OCI-LY1 (cell line): ENCODE measurements around the gene DSE.
"Not testable (repeated sequence)": the region's sequence is repeated elsewhere in the genome, so short reads cannot be mapped to it uniquely, and the experiment has no call there.

Experiments
- H2AFZ ChIP-seq: fragments of 200-600 bp; sonication (generic), shearing (Covaris generic); 2 replicates; pipeline ENCODE4 v1.6.0; 2014; ENCODE audit warnings: antibody characterized with exemption, mild to moderate bottlenecking, low read length
- H3F3A ChIP-seq: fragments of 200-600 bp; sonication (generic), shearing (Covaris generic); 2 replicates; pipeline ENCODE4 v1.6.0; 2014; ENCODE audit warnings: mild to moderate bottlenecking, antibody characterized with exemption, low read length, moderate library complexity; ENCODE audit not compliant: insufficient read depth
- H3K27ac ChIP-seq: fragments of 200-600 bp; sonication (generic); 2 replicates; pipeline ENCODE4 v1.5.1; 2014; ENCODE audit warnings: low read length, mixed run types, mild to moderate bottlenecking, low read depth; ENCODE audit not compliant: poor library complexity, severe bottlenecking
- H3K27me3 ChIP-seq: fragments of 200-600 bp; sonication (generic); 2 replicates; pipeline ENCODE4 v1.6.0; 2014; ENCODE audit warnings: antibody characterized with exemption, mild to moderate bottlenecking, low read length, moderate library complexity; ENCODE audit not compliant: insufficient read depth
- H3K36me3 ChIP-seq: fragments of 200-600 bp; sonication (generic); 2 replicates; pipeline ENCODE4 v1.6.1; 2014; ENCODE audit warnings: mild to moderate bottlenecking, antibody characterized with exemption, low read length, moderate library complexity, mixed read lengths; ENCODE audit not compliant: insufficient read depth
- H3K4me1 ChIP-seq: fragments of 200-600 bp; sonication (generic); 2 replicates; pipeline ENCODE4 v1.5.1; 2014; ENCODE audit warnings: mild to moderate bottlenecking, low read length, moderate library complexity; ENCODE audit not compliant: insufficient read depth, severe bottlenecking
- H3K4me2 ChIP-seq: fragments of 200-600 bp; sonication (generic), shearing (Covaris generic); 2 replicates; pipeline ENCODE4 v1.6.1; 2014; ENCODE audit warnings: low read length
- H3K4me3 ChIP-seq: fragments of 200-600 bp; sonication (generic); 2 replicates; pipeline ENCODE4 v1.5.1; 2014; ENCODE audit warnings: low read length, low read depth, mild to moderate bottlenecking, mixed read lengths; ENCODE audit not compliant: poor library complexity, severe bottlenecking
- H3K79me2 ChIP-seq: fragments of 200-600 bp; shearing (Covaris generic); 2 replicates; pipeline ENCODE4 v1.6.1; 2016; ENCODE audit warnings: mixed run types, low read length, mixed read lengths; ENCODE audit not compliant: insufficient read depth
- H3K9ac ChIP-seq: fragments of 200-600 bp; sonication (generic), shearing (Covaris generic); 2 replicates; pipeline ENCODE4 v1.6.1; 2014; ENCODE audit warnings: mild to moderate bottlenecking, low read length, mixed read lengths
- H3K9me2 ChIP-seq: fragments of 200-600 bp; sonication (generic), shearing (Covaris generic); 2 replicates; pipeline ENCODE4 v1.6.1; 2014; ENCODE audit warnings: low read depth, mild to moderate bottlenecking, low read length, mixed read lengths
- H3K9me3 ChIP-seq: fragments of 200-600 bp; shearing (Covaris generic); 2 replicates; pipeline ENCODE4 v1.6.1; 2014; ENCODE audit warnings: low read length, mixed read lengths
- H4K20me1 ChIP-seq: fragments of 200-600 bp; sonication (generic), shearing (Covaris generic); 2 replicates; pipeline ENCODE4 v1.6.0; 2016; ENCODE audit warnings: mild to moderate bottlenecking, low read length; ENCODE audit not compliant: insufficient read depth
- EZH2 ChIP-seq: fragments of 200-600 bp; sonication (generic), shearing (Covaris generic); IDR thresholded peaks from 2 replicates; pipeline ENCODE4 v1.8.0; 2017; ENCODE audit warnings: borderline replicate concordance, mixed run types, mild to moderate bottlenecking, antibody characterized with exemption, low read length, moderate library complexity, mixed read lengths
- TF ChIP-seq, protein P1 (sequence below): fragments of 200-600 bp; sonication (generic), shearing (Covaris generic); IDR thresholded peaks from 2 replicates; pipeline ENCODE4 v1.5.1; 2017; ENCODE audit warnings: mild to moderate bottlenecking, antibody characterized with exemption, low read length, moderate library complexity, mixed read lengths

DSE gene

DNA sequence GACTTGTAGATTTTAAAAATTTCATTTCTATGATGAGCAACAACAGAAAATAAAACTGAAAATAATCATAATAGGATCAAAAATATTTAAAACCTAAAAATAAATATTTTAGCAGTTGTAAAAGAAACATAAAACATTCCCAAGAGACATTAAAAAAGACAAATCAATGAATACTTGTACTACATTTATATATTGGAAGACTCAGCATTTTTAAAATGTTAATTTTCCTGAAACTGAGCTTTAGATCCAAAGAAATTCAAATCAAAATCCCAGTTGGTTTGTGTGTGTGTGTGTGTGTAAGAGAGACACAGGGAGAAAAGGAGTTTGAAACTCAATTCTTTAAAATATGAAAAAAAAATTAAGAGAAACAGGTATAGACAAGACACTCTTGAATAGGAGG is 38.7 kb upstream of the DSE start:
- H3K4me2 ChIP-seq = no peak overlapping the region
- no peaks in the 10 kb centered on the region for H4K20me1 ChIP-seq
- no peak overlapping the region for H3K9ac ChIP-seq
- H3K27me3 ChIP-seq = no peaks in the 10 kb centered on the region
- H3K79me2 ChIP-seq = no peaks in the 10 kb centered on the region
- TF ChIP-seq EZH2 = no peak
- TF ChIP-seq, protein P1, sequence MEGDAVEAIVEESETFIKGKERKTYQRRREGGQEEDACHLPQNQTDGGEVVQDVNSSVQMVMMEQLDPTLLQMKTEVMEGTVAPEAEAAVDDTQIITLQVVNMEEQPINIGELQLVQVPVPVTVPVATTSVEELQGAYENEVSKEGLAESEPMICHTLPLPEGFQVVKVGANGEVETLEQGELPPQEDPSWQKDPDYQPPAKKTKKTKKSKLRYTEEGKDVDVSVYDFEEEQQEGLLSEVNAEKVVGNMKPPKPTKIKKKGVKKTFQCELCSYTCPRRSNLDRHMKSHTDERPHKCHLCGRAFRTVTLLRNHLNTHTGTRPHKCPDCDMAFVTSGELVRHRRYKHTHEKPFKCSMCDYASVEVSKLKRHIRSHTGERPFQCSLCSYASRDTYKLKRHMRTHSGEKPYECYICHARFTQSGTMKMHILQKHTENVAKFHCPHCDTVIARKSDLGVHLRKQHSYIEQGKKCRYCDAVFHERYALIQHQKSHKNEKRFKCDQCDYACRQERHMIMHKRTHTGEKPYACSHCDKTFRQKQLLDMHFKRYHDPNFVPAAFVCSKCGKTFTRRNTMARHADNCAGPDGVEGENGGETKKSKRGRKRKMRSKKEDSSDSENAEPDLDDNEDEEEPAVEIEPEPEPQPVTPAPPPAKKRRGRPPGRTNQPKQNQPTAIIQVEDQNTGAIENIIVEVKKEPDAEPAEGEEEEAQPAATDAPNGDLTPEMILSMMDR = no peak
- no peaks in the 10 kb centered on the region for H3K9me2 ChIP-seq
- H3F3A ChIP-seq = no peaks in the 10 kb centered on the region
- no peaks in the 10 kb centered on the region for H3K36me3 ChIP-seq
- no peak overlapping the region for H3K27ac ChIP-seq
- no peak overlapping the region for H2AFZ ChIP-seq
- H3K4me3 ChIP-seq = no peak overlapping the region
- H3K9me3 ChIP-seq = no peaks in the 10 kb centered on the region
- no peaks in the 10 kb centered on the region for H3K4me1 ChIP-seq

DNA sequence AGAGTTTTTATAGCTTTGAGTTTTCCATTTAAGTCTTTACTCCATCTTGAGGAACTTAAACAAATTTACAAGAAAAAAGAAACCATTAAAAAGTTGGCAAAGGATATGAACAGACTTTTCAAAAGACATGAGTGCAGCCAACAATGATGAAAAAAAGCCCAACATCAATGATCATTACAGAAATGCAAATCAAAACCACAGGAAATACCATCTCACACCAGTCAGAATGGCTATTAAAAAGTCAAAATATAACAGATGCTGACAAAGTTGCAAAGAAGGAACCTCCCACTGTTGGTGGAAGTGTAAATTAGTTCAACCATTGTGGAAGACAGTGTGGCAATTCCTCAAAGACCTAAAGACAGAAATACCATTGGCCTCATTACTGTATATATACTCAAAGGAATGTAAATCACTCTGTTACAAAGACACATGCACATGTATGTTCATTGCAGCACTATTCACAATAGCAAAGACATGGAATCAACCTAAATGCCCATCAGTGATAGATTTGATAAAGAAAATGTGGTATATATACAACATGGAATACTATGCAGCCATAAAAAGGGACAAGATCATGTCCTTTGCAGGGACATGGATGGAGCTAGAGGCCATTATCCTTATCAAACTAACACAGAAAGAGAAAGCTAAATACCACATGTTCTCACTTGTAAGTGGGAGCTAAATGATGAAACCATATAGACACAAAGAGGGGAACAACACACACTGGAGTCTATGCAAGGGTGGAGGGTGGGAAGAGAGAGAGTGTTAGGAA is 35.9 kb upstream of the DSE start:
- not testable (repeated sequence) for H3K4me2 ChIP-seq, H3K36me3 ChIP-seq, H4K20me1 ChIP-seq, H3K4me3 ChIP-seq, H3K79me2 ChIP-seq, H3K9me3 ChIP-seq, H2AFZ ChIP-seq, H3K27me3 ChIP-seq, H3K9ac ChIP-seq, H3F3A ChIP-seq, H3K4me1 ChIP-seq, H3K9me2 ChIP-seq, H3K27ac ChIP-seq

DNA sequence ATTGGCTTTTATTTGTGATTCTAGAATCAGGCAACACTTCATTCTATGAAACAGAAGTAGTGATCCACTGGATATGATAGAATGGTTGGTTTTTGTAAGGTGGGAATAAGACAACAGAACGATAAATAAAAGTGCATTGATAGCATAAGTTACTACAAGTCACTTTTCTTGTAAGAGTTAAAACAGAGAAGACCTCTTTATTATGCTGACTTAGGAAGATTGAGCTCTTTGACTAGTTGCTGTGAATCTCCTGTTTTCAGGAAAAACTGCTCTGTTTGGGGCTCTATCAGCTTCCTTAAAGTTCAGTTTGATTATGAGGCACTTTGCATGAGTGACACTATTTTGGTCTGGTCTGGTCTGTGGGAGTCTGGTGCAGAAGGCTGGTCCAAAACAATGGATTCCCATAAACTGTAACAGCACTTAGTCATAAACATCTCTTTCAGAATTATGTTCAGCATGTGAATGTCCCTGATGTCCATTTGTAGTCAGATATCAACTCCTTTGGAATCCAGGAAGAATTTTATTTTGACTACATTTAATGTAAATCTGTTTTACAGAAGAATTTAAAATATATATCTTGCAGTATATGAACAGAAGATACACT is 35.0 kb upstream of the DSE start:
- Histone ChIP-seq H3K4me3 (no peak overlapping the region), H3K4me1 (no peaks in the 10 kb centered on the region), H4K20me1 (no peaks in the 10 kb centered on the region), H2AFZ (no peak overlapping the region), H3K27ac (no peak overlapping the region), H3K27me3 (no peaks in the 10 kb centered on the region), H3K36me3 (no peaks in the 10 kb centered on the region), H3K4me2 (no peak overlapping the region), H3K9me2 (no peaks in the 10 kb centered on the region), H3F3A (no peaks in the 10 kb centered on the region), H3K9me3 (no peaks in the 10 kb centered on the region), H3K9ac (no peak overlapping the region), H3K79me2 (no peaks in the 10 kb centered on the region)
- TF ChIP-seq, protein P1 = no peak
- TF ChIP-seq EZH2 = no peak

DNA sequence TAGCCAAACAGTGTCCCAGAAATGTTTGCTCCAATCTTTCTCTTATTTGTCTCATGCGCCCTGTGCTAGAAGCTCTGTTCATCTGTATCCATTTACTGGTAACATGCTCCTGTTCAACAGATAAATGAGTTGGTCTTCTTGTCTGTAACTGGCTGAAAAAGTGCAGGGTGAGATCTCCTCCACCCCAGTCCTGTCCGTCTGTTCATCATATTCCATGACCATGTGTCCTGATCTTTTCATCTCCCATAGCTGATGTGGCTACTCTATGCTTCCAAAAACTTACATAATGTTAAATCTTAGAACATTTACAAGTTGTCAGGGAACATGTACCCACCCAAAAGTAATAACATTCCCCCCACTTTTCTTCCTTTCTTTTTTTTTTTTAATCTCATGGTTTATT is 31.8 kb upstream of the DSE start:
- no peak overlapping the region for H3K4me3 ChIP-seq
- H2AFZ ChIP-seq = no peak overlapping the region
- no peaks in the 10 kb centered on the region for H3K36me3 ChIP-seq
- H3K9me2 ChIP-seq = no peaks in the 10 kb centered on the region
- no peaks in the 10 kb centered on the region for H3K79me2 ChIP-seq
- no peak overlapping the region for H3K4me2 ChIP-seq
- TF ChIP-seq, protein P1 = no peak
- no peak for TF ChIP-seq EZH2
- H3K27me3 ChIP-seq = no peaks in the 10 kb centered on the region
- no peaks in the 10 kb centered on the region for H3K9me3 ChIP-seq
- no peak overlapping the region for H3K9ac ChIP-seq
- H3F3A ChIP-seq = no peaks in the 10 kb centered on the region
- no peaks in the 10 kb centered on the region for H4K20me1 ChIP-seq
- no peak overlapping the region for H3K27ac ChIP-seq
- H3K4me1 ChIP-seq = no peaks in the 10 kb centered on the region

DNA sequence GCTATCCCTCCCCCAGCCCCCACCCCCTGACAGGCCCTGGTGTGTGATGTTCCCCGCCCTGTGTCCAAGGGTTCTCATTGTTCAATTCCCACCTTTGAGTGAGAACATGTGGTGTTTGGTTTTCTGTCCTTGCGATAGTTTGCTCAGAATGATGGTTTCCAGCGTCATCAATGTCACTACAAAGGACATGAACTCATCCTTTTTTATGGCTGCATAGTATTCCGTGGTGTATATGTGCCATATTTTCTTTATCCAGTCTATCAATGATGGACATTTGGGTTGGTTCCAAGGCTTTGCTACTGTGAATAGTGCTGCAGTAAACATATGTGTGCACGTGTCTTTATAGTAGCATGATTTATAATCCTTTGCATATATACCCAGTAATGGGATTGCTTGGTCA is 30.1 kb upstream of the DSE start:
- not testable (repeated sequence) for H3K4me1 ChIP-seq, H3K36me3 ChIP-seq, H3K9me3 ChIP-seq, H3F3A ChIP-seq, H4K20me1 ChIP-seq, H3K27me3 ChIP-seq, H3K9ac ChIP-seq, H3K4me2 ChIP-seq, H3K27ac ChIP-seq, H3K4me3 ChIP-seq, H3K9me2 ChIP-seq, H2AFZ ChIP-seq, H3K79me2 ChIP-seq
